AG04449 (cell line): ENCODE results near the gene LRP1B.

Source experiments
- CTCF ChIA-PET: fragments of 350-600 bp; formaldehyde crosslinking; extraction: SDS; loops from one replicate; lab custom pipeline; 2021; ENCODE audit warnings: antibody characterized with exemption; lab: Yijun Ruan, JAX
- POLR2A ChIA-PET: fragments of 400-600, 350-600 bp; formaldehyde crosslinking; extraction: SDS; loops from one replicate; lab custom pipeline; 2020; ENCODE audit warnings: antibody characterized with exemption, inconsistent platforms; lab: Yijun Ruan, JAX
- DNase-seq: peaks from one replicate; pipeline ENCODE4 v3.0.0-alpha.2; 2010; ENCODE audit warnings: low read depth, low spot score
- H3K4me3 ChIP-seq: 2 replicates; pipeline ENCODE4 v1.5.1; 2011; ENCODE audit warnings: low read depth, mild to moderate bottlenecking, control low read depth, low read length
- CTCF ChIP-seq: IDR thresholded peaks from one replicate; pipeline ENCODE4 v1.5.1; 2011; ENCODE audit warnings: mild to moderate bottlenecking, moderate library complexity, low read length, control low read depth, inconsistent platforms; ENCODE audit not compliant: insufficient read depth; ENCODE audit errors: missing control alignments

Gene LRP1B

GRCh38 chr2:141316103-141316502 lies 814.7 kb downstream of the LRP1B start:
- DNase-seq, result no peak
- H3K4me3 ChIP-seq, result no peak overlapping the region
- TF ChIP-seq CTCF, result no peak
- ChIA-PET POLR2A (no interaction called here), CTCF (no interaction called here)

GRCh38 chr2:141313972-141314371 lies 816.8 kb downstream of the LRP1B start:
- DNase-seq, result no peak
- no peak overlapping the region for H3K4me3 ChIP-seq
- POLR2A ChIA-PET, result no interaction called here
- CTCF ChIA-PET, result no interaction called here
- TF ChIP-seq CTCF, result no peak

DNA sequence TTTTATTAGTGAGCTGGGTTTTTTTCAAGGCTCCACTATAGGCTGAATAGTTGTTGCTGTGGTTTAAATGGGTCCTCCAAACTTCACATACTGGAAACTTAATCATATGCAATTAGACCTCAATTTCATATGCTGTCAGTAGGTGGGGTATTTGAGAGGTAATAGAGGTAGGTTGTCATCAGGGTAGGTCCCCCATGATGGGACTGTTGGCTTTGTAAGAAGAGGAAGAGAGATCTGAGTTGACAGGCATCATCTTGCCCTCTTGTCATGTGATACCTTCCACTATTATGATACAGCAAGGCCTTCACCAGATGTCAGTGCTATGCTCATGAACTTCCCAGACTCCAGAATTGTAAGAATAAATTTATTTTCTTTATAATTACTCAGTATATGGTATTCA lies 819.4 kb downstream of the LRP1B start:
- TF ChIP-seq CTCF, result no peak
- no peak overlapping the region for H3K4me3 ChIP-seq
- DNase-seq, result no peak
- CTCF ChIA-PET, result no interaction called here
- POLR2A ChIA-PET, result no interaction called here

- TF ChIP-seq CTCF, result no peak
- DNase-seq, result no peak
- CTCF ChIA-PET, result no interaction called here
- POLR2A ChIA-PET, result no interaction called here
- no peak overlapping the region for H3K4me3 ChIP-seq
Measured at GRCh38 chr2:141306368-141306767, 824.4 kb downstream of the LRP1B start.

DNA sequence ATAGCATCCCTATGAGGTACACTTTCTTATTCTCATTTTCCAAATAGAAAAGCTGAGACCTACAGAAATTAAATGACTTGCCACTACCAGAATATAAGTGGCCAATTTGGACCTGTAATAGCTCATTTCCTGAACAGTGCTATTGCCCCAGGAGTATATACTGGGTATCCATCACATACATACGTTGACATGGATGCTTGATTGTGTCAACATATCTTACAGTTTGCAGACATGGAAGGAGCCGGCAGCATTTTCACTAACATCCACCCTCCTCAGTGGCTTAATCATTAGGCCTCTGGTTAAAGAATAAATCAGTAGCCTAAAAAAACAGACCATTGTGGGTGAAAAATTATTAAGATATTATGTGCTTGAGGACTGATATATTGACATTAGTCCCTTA lies 829.3 kb downstream of the LRP1B start:
- ChIA-PET POLR2A (no interaction called here), CTCF (no interaction called here)
- no peak overlapping the region for H3K4me3 ChIP-seq
- no peak for DNase-seq
- no peak for TF ChIP-seq CTCF

DNA sequence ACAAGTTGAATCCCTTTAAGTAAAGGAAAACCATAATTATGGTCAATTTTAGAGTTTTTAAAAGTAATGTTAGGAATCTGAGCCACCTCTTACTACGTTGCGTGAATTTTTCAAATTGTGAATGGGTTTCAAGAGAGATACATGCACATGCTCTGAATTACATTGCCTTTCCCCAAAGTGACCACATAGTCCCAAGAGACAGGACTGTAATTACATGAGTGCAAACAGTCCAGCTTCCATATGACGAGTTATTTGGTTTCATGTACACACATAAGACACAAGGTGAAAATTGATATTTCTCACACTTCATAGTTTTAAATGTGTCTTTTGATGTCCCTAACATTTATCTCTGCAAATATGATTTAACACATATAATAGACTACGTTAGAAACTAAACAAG lies 850.8 kb downstream of the LRP1B start:
- no peak for DNase-seq
- H3K4me3 ChIP-seq, result no peak overlapping the region
- CTCF ChIA-PET, result no interaction called here
- TF ChIP-seq CTCF, result no peak
- POLR2A ChIA-PET, result no interaction called here
